GM21717 (cell line): ENCODE results near the gene DLGAP1.

Experiments used
- ATAC-seq: cut with Tn5 transposase; IDR thresholded peaks from one replicate; pipeline ENCODE4 v1.9.1; 2021; ENCODE audit warnings: mild to moderate bottlenecking, moderate library complexity; ENCODE audit not compliant: unreplicated experiment

DLGAP1 gene

GRCh38 chr18:3910512-3910911 is 544.6 kb downstream of the DLGAP1 start:
- no peak for ATAC-seq

GRCh38 chr18:3907955-3908354 is 547.2 kb downstream of the DLGAP1 start:
- no peak for ATAC-seq

GRCh38 chr18:3906116-3906750 is 548.9 kb downstream of the DLGAP1 start:
- no peak for ATAC-seq

- ATAC-seq, result no peak
These were observed 551.8 kb downstream of the DLGAP1 start for GRCh38 chr18:3903337-3903736.

GRCh38 chr18:3902676-3903075 is 552.4 kb downstream of the DLGAP1 start:
- ATAC-seq, result no peak

GRCh38 chr18:3901811-3902210 is 553.3 kb downstream of the DLGAP1 start:
- ATAC-seq, result no peak

- no peak for ATAC-seq
These were observed 554.1 kb downstream of the DLGAP1 start for GRCh38 chr18:3901042-3901441.

- ATAC-seq, result no peak
These were observed 554.8 kb downstream of the DLGAP1 start for GRCh38 chr18:3900327-3900726.

GRCh38 chr18:3898861-3899613 is 556.1 kb downstream of the DLGAP1 start:
- no peak for ATAC-seq

GRCh38 chr18:3892152-3892551 is 563.0 kb downstream of the DLGAP1 start:
- no peak for ATAC-seq

GRCh38 chr18:3891245-3891644 is 563.9 kb downstream of the DLGAP1 start:
- ATAC-seq, result no peak

- ATAC-seq, result no peak
These were observed 565.3 kb downstream of the DLGAP1 start for GRCh38 chr18:3889803-3890202.

- no peak for ATAC-seq
These were observed 566.0 kb downstream of the DLGAP1 start for GRCh38 chr18:3889121-3889520.

- ATAC-seq, result no peak
These were observed 568.4 kb downstream of the DLGAP1 start for GRCh38 chr18:3886575-3887322.

GRCh38 chr18:3885209-3885792 is 569.8 kb downstream of the DLGAP1 start:
- ATAC-seq, result no peak

- ATAC-seq, result no peak
These were observed 575.3 kb downstream of the DLGAP1 start for GRCh38 chr18:3879836-3880120.

GRCh38 chr18:3879114-3879835 is 575.8 kb downstream of the DLGAP1 start:
- ATAC-seq, result no peak

GRCh38 chr18:3878401-3878800 is 576.7 kb downstream of the DLGAP1 start:
- no peak for ATAC-seq

GRCh38 chr18:3877678-3878077 is 577.4 kb downstream of the DLGAP1 start:
- ATAC-seq, result no peak

GRCh38 chr18:3875961-3876360 is 579.1 kb downstream of the DLGAP1 start:
- no peak for ATAC-seq

GRCh38 chr18:3875376-3875775 is 579.7 kb downstream of the DLGAP1 start:
- ATAC-seq, result no peak
